Measurements from ENCODE around the gene KCNA10. TPM values are rescaled to one million over a fixed set of nuclear protein-coding genes. Genes with fewer than 3 reads are reported as not detected.

KCNA10 gene
- total and polyA plus RNA-seq, 2 donors (not counting 3 experiments of a cell fraction or from before 2014, with no cell fraction given): not detected

DNA sequence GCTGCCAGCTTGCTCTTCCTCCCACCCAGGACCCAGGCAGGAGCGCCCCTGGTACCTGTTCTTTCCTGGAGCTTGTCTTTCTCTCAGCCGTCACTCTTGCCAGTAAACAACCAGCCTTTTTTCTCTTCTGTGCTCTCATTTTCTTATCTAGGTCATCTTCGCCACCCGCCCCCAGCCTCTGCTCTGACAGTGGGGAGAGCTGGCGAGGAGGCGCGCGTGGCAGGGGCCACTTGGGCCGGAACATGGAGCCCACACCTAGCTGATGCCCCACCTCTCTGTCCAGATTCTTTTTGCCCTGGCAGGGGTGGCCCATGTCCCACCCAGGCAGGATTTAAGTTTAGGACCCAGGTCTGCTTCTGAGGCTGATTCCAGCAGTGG is 35.7 kb downstream of the KCNA10 start:
- POLR2A ChIA-PET: interaction anchor here (0.6 kb wide), 1 partner anchor 28 kb away, joined by 9 read pairs; no protein-coding TSS in a partner anchor
- Histone ChIP-seq H3K79me2 (ENCODE audit: control insufficient read depth, insufficient read depth, low read length) (no peaks in the 10 kb centered on the region), H3K27ac (ENCODE audit: insufficient read depth, low read depth, low read length) (no peak overlapping the region), H3K36me3 (ENCODE audit: control insufficient read depth in 2 of 2, extremely low read depth in 1 of 2, insufficient read depth in 2 of 2, low read length in 2 of 2) (no peaks in the 10 kb centered on the region), H3K9me1 (replicated peaks; ENCODE audit: control insufficient read depth, extremely low read depth, insufficient read depth, low read length) (no peaks in the 10 kb centered on the region), H3K4me1 (ENCODE audit: control insufficient read depth, extremely low read depth, insufficient read depth, low read length) (no peaks in the 10 kb centered on the region), H3K9me3 (replicated peaks; ENCODE audit: control insufficient read depth, insufficient read depth, low read length) (no peaks in the 10 kb centered on the region), H4K20me1 (replicated peaks; ENCODE audit: control insufficient read depth, extremely low read depth, insufficient read depth, low read length) (no peaks in the 10 kb centered on the region), H3K4me3 (replicated peaks in 1 of 3; ENCODE audit: insufficient read depth in 1 of 3, low read depth in 1 of 3, low read length in 3 of 3) (no peak overlapping the region), H3K9ac (replicated peaks; ENCODE audit: extremely low read depth, insufficient read depth, low read length) (no peak overlapping the region), H3K27me3 (ENCODE audit: control insufficient read depth in 2 of 2, insufficient read depth in 2 of 2, low read length in 2 of 2) (no peaks in the 10 kb centered on the region), H2AFZ (ENCODE audit: low read depth, low read length) (no peak overlapping the region), H3K4me2 (ENCODE audit: insufficient read depth, low read length) (no peak overlapping the region)
- intact Hi-C loops (cut with micrococcal nuclease): no loop called here
- FAIRE-seq (no peak), DNase-seq (ENCODE audit: low read depth, low spot score) (no peak)
- CTCF ChIA-PET: interaction anchor here (3.1 to 3.6 kb wide), 2 partner anchors 13 to 23 kb away, joined by 16 to 25 read pairs; no protein-coding TSS in a partner anchor
- TF ChIP-seq, protein P1, sequence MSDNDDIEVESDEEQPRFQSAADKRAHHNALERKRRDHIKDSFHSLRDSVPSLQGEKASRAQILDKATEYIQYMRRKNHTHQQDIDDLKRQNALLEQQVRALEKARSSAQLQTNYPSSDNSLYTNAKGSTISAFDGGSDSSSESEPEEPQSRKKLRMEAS (IDR thresholded peaks at IDR 0.05; ENCODE audit: insufficient read depth, insufficient read length): no peak
- TF ChIP-seq EZH2 (IDR thresholded peaks at IDR 0.05; ENCODE audit: borderline replicate concordance, low read depth, low read length, severe bottlenecking): no peak
- no peak for TF ChIP-seq POLR2AphosphoS5 (IDR thresholded peaks at IDR 0.05; ENCODE audit: insufficient read depth, low read depth, low read length)
- TF ChIP-seq MYC (IDR thresholded peaks at IDR 0.05; ENCODE audit: low read depth, low read length): no peak
- TF ChIP-seq FOS (IDR thresholded peaks at IDR 0.05; ENCODE audit: borderline replicate concordance, insufficient read depth, low read length): no peak
- no peak for TF ChIP-seq POLR2A (IDR thresholded peaks at IDR 0.05; ENCODE audit: low read depth, low read length)
- BruUV-seq (replicated peaks): no TSS peak
- dilution Hi-C loops (cut with MboI; ENCODE audit: extremely low pct_ligation_motif_present, low sequenced_read_pairs): no loop called here

DNA sequence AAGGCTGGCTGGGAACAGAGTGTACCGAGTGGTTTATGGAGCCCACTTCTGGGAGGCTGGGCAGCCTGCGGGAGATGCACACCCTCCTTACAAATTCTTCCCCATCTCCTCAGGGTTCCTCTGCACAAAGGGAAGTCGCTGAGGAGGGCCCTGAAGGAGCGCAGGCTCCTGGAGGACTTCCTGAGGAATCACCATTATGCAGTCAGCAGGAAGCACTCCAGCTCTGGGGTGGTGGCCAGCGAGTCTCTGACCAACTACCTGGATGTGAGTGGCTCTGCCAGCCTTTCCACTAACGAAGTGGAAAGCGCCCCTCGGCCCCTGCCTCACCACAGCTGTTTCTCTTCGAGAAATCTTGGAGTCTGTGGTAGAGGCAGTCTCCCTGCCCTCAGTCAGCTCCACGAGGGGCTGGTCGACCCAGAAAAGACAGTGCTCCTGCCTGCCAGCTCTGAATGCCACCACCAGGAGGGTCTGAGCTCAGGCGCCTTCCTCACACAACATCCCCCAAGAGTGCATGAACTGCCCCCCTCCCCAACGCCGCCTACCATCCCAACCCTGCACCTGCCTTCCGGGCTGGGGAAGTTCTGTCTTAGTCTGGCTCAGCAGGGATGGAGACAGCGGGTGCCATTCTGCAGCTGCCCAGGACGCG is 36.2 kb downstream of the KCNA10 start:
- no peak overlapping the region for H3K27ac ChIP-seq (ENCODE audit: insufficient read depth, low read depth, low read length)
- H2AFZ ChIP-seq (ENCODE audit: low read depth, low read length): no peak overlapping the region
- H3K9me3 ChIP-seq (replicated peaks; ENCODE audit: control insufficient read depth, insufficient read depth, low read length): no peaks in the 10 kb centered on the region
- POLR2A ChIA-PET: interaction anchor here (0.6 kb wide), 1 partner anchor 28 kb away, joined by 9 read pairs; no protein-coding TSS in a partner anchor
- no peak overlapping the region for H3K9ac ChIP-seq (replicated peaks; ENCODE audit: extremely low read depth, insufficient read depth, low read length)
- no peaks in the 10 kb centered on the region for H3K4me1 ChIP-seq (ENCODE audit: control insufficient read depth, extremely low read depth, insufficient read depth, low read length)
- H3K4me3 ChIP-seq (replicated peaks in 1 of 3; ENCODE audit: insufficient read depth in 1 of 3, low read depth in 1 of 3, low read length in 3 of 3): no peak overlapping the region
- FAIRE-seq (no peak), DNase-seq (ENCODE audit: low read depth, low spot score) (no peak)
- no peaks in the 10 kb centered on the region for H3K27me3 ChIP-seq (ENCODE audit: control insufficient read depth in 2 of 2, insufficient read depth in 2 of 2, low read length in 2 of 2)
- intact Hi-C loops (cut with micrococcal nuclease): no loop called here
- dilution Hi-C loops (cut with MboI; ENCODE audit: extremely low pct_ligation_motif_present, low sequenced_read_pairs): no loop called here
- no peak overlapping the region for H3K4me2 ChIP-seq (ENCODE audit: insufficient read depth, low read length)
- BruUV-seq (replicated peaks): no TSS peak
- H4K20me1 ChIP-seq (replicated peaks; ENCODE audit: control insufficient read depth, extremely low read depth, insufficient read depth, low read length): no peaks in the 10 kb centered on the region
- H3K36me3 ChIP-seq (ENCODE audit: control insufficient read depth in 2 of 2, extremely low read depth in 1 of 2, insufficient read depth in 2 of 2, low read length in 2 of 2): no peaks in the 10 kb centered on the region
- TF ChIP-seq, protein P2, sequence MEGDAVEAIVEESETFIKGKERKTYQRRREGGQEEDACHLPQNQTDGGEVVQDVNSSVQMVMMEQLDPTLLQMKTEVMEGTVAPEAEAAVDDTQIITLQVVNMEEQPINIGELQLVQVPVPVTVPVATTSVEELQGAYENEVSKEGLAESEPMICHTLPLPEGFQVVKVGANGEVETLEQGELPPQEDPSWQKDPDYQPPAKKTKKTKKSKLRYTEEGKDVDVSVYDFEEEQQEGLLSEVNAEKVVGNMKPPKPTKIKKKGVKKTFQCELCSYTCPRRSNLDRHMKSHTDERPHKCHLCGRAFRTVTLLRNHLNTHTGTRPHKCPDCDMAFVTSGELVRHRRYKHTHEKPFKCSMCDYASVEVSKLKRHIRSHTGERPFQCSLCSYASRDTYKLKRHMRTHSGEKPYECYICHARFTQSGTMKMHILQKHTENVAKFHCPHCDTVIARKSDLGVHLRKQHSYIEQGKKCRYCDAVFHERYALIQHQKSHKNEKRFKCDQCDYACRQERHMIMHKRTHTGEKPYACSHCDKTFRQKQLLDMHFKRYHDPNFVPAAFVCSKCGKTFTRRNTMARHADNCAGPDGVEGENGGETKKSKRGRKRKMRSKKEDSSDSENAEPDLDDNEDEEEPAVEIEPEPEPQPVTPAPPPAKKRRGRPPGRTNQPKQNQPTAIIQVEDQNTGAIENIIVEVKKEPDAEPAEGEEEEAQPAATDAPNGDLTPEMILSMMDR (IDR thresholded peaks at IDR 0.05; ENCODE audit: extremely low read depth in 1 of 2, insufficient read depth in 1 of 2, low read depth in 1 of 2, low read length in 2 of 2): no peak
- TF ChIP-seq POLR2A (IDR thresholded peaks at IDR 0.05; ENCODE audit: low read depth, low read length) (no peak), JUN (IDR thresholded peaks at IDR 0.05; ENCODE audit: borderline replicate concordance, insufficient read depth, insufficient read length, low read depth) (no peak), EZH2 (IDR thresholded peaks at IDR 0.05; ENCODE audit: borderline replicate concordance, low read depth, low read length, severe bottlenecking) (no peak), MYC (IDR thresholded peaks at IDR 0.05; ENCODE audit: low read depth, low read length) (no peak), POLR2AphosphoS5 (IDR thresholded peaks at IDR 0.05; ENCODE audit: insufficient read depth, low read depth, low read length) (no peak), FOS (IDR thresholded peaks at IDR 0.05; ENCODE audit: borderline replicate concordance, insufficient read depth, low read length) (no peak), GATA2 (IDR thresholded peaks at IDR 0.05; ENCODE audit: insufficient read depth, insufficient read length, low read depth, low read length) (no peak)
- TF ChIP-seq, protein P1 (IDR thresholded peaks at IDR 0.05; ENCODE audit: insufficient read depth, insufficient read length): no peak
- CTCF ChIA-PET: interaction anchor here (3.1 to 3.6 kb wide), 2 partner anchors 13 to 22 kb away, joined by 16 to 25 read pairs; no protein-coding TSS in a partner anchor
- H3K79me2 ChIP-seq (ENCODE audit: control insufficient read depth, insufficient read depth, low read length): no peaks in the 10 kb centered on the region
- H3K9me1 ChIP-seq (replicated peaks; ENCODE audit: control insufficient read depth, extremely low read depth, insufficient read depth, low read length): no peaks in the 10 kb centered on the region
